Vagina (tissue), 2 donors: ENCODE results near the gene PSMD4. TPM values are rescaled to one million over a fixed set of nuclear protein-coding genes. Genes with fewer than 3 reads are reported as not detected.

Experiments used
- DNase-seq, 2 donors: peaks; one replicate each; pipeline ENCODE4 v3.0.0-alpha.2; 2017; ENCODE audit errors: extremely low spot score in 2 of 2
- H3K27ac ChIP-seq: fragments of 200-600 bp; sonication (generic); one replicate; pipeline ENCODE4 v1.5.1; 2019
- H3K27me3 ChIP-seq: fragments of 200-600 bp; sonication (generic); one replicate; pipeline ENCODE4 v1.5.1; 2019
- H3K36me3 ChIP-seq, 2 donors: fragments of 200-600 bp; sonication (generic); one replicate each; pipeline ENCODE4 v1.5.1; 2017 to 2019
- H3K4me1 ChIP-seq: fragments of 200-600 bp; sonication (generic); one replicate; pipeline ENCODE4 v1.5.1; 2019
- H3K4me3 ChIP-seq, 2 donors: fragments of 200-600 bp; sonication (generic); 1 replicate in 1 of 2; 2 replicates in 1 of 2; pipeline ENCODE4 v1.5.1; 2016 to 2019
- H3K9me3 ChIP-seq: fragments of 200-600 bp; sonication (generic); one replicate; pipeline ENCODE4 v1.5.1; 2019
- CTCF ChIP-seq, 3 experiments: fragments of 450-650 bp in 2 of 3; fragments of 200-600 bp in 1 of 3; sonication (generic) in 1 of 3; IDR thresholded peaks; one replicate each; pipeline ENCODE4 v1.5.1; 2017 to 2019; ENCODE audit warnings: antibody characterized with exemption in 3 of 3, mild to moderate bottlenecking in 2 of 3, moderate library complexity in 2 of 3
- POLR2A ChIP-seq, 2 donors: fragments of 450-650 bp; IDR thresholded peaks; one replicate each; pipeline ENCODE4 v1.6.1; 2017; ENCODE audit warnings: antibody characterized with exemption in 2 of 2, mild to moderate bottlenecking in 2 of 2, moderate library complexity in 2 of 2
- POLR2AphosphoS5 ChIP-seq, 2 donors: sonication (generic); formaldehyde crosslinking; IDR thresholded peaks; one replicate each; pipeline ENCODE4 v1.9.0; 2017; ENCODE audit warnings: antibody characterized with exemption in 2 of 2, mild to moderate bottlenecking in 2 of 2, low read depth in 1 of 2; ENCODE audit not compliant: insufficient read depth in 1 of 2
- intact Hi-C: fragments of 100-400 bp; cut with DNase I; formaldehyde crosslinking; loops from one replicate; pipeline ENCODE4 v1.15.1; 2023
- total RNA-seq: library from RNA; depleted of rRNA; stranded (reverse); fragments of >200 nt; gene quantifications from one replicate; pipeline ENCODE4 v1.2.3, GENCODE V29; 2016

PSMD4 gene
- total RNA-seq, 1 donor from 2014 or later = 118 TPM

GRCh38 chr1:151311011-151311410 lies 56.5 kb downstream of the PSMD4 start:
- intact Hi-C loops = no loop called here
- DNase-seq = no peak
- H3K36me3 ChIP-seq = peaks cover 0 to 53% of the 10 kb centered on the region in 2 donors
- peak overlapping the region; percentile 88 for H3K27ac ChIP-seq
- H3K4me3 ChIP-seq = peak overlapping the region in 1 of 2 donors; percentile 11
- no peaks in the 10 kb centered on the region for H3K9me3 ChIP-seq
- H3K4me1 ChIP-seq = peaks cover 63% of the 10 kb centered on the region
- no peaks in the 10 kb centered on the region for H3K27me3 ChIP-seq
- TF ChIP-seq POLR2A (IDR thresholded peaks at IDR 0.05) = no peak

- H3K27me3 ChIP-seq = no peaks in the 10 kb centered on the region
- peak overlapping the region; percentile 88 for H3K27ac ChIP-seq
- TF ChIP-seq CTCF (IDR thresholded peaks at IDR 0.05) (no peak), POLR2AphosphoS5 (IDR thresholded peaks at IDR 0.05; ENCODE audit: insufficient read depth in 1 of 2, low read depth in 1 of 2) (peak; percentile 61 to 94)
- peak in 1 of 2 donors; percentile 99 for DNase-seq
- peaks cover 63% of the 10 kb centered on the region for H3K4me1 ChIP-seq
- H3K4me3 ChIP-seq = peak overlapping the region in 1 of 2 donors; percentile 11
- no peaks in the 10 kb centered on the region for H3K9me3 ChIP-seq
- intact Hi-C loops = no loop called here
- H3K36me3 ChIP-seq = peaks cover 0 to 53% of the 10 kb centered on the region in 2 donors
Observed at GRCh38 chr1:151311589-151312331, 57.2 kb downstream of the PSMD4 start.

GRCh38 chr1:151312411-151312810 lies 57.9 kb downstream of the PSMD4 start:
- intact Hi-C loops = no loop called here
- no peak for DNase-seq
- H3K4me1 ChIP-seq = peaks cover 63% of the 10 kb centered on the region
- peak overlapping the region; percentile 88 for H3K27ac ChIP-seq
- TF ChIP-seq POLR2A (IDR thresholded peaks at IDR 0.05) (no peak), POLR2AphosphoS5 (IDR thresholded peaks at IDR 0.05; ENCODE audit: insufficient read depth in 1 of 2, low read depth in 1 of 2) (no peak), CTCF (IDR thresholded peaks at IDR 0.05) (no peak)
- H3K27me3 ChIP-seq = no peaks in the 10 kb centered on the region
- no peaks in the 10 kb centered on the region for H3K9me3 ChIP-seq
- H3K36me3 ChIP-seq = peaks cover 0 to 50% of the 10 kb centered on the region in 2 donors
- no peak overlapping the region for H3K4me3 ChIP-seq

GRCh38 chr1:151312826-151313225 lies 58.3 kb downstream of the PSMD4 start:
- H3K36me3 ChIP-seq = peaks cover 0 to 46% of the 10 kb centered on the region in 2 donors
- peaks cover 63% of the 10 kb centered on the region for H3K4me1 ChIP-seq
- no peak for DNase-seq

GRCh38 chr1:151313501-151313900 lies 59.0 kb downstream of the PSMD4 start:
- intact Hi-C loops = no loop called here
- no peaks in the 10 kb centered on the region for H3K9me3 ChIP-seq
- H3K27me3 ChIP-seq = no peaks in the 10 kb centered on the region
- peaks cover 0 to 39% of the 10 kb centered on the region in 2 donors for H3K36me3 ChIP-seq
- peak overlapping the region; percentile 88 for H3K27ac ChIP-seq
- TF ChIP-seq POLR2A (IDR thresholded peaks at IDR 0.05) (no peak), CTCF (IDR thresholded peaks at IDR 0.05) (no peak), POLR2AphosphoS5 (IDR thresholded peaks at IDR 0.05; ENCODE audit: insufficient read depth in 1 of 2, low read depth in 1 of 2) (no peak)
- DNase-seq = no peak
- H3K4me1 ChIP-seq = peaks cover 63% of the 10 kb centered on the region
- no peak overlapping the region for H3K4me3 ChIP-seq

More at GRCh38 chr1:151312826-151313225, 58.3 kb downstream of the PSMD4 start:
- no peaks in the 10 kb centered on the region for H3K9me3 ChIP-seq
- TF ChIP-seq POLR2A (IDR thresholded peaks at IDR 0.05) = no peak
- TF ChIP-seq POLR2AphosphoS5 (IDR thresholded peaks at IDR 0.05; ENCODE audit: insufficient read depth in 1 of 2, low read depth in 1 of 2) = no peak
- TF ChIP-seq CTCF (IDR thresholded peaks at IDR 0.05) = no peak
- H3K27ac ChIP-seq = peak overlapping the region; percentile 88
- no peaks in the 10 kb centered on the region for H3K27me3 ChIP-seq
- intact Hi-C loops = no loop called here
- no peak overlapping the region for H3K4me3 ChIP-seq
